GM18870 (cell line): ENCODE measurements around the gene GTF2I.
"Not testable (repeated sequence)": the region's sequence is repeated elsewhere in the genome, so short reads cannot be mapped to it uniquely, and the experiment has no call there.

Experiments used
- ATAC-seq: cut with Tn5 transposase; IDR thresholded peaks from one replicate; pipeline ENCODE4 v1.9.1; 2021; ENCODE audit warnings: moderate library complexity; ENCODE audit not compliant: unreplicated experiment

The GTF2I gene

GRCh38 chr7:74656441-74656836 is 1.1 kb upstream of the GTF2I start:
- ATAC-seq = no peak

GRCh38 chr7:74656837-74657691 is 454 bp upstream of the GTF2I start:
- ATAC-seq = peak; percentile 47

GRCh38 chr7:74658178-74659004 is 873 bp downstream of the GTF2I start:
- no peak for ATAC-seq

GRCh38 chr7:74660202-74660601 is 2.7 kb downstream of the GTF2I start:
- not testable (repeated sequence) for ATAC-seq

GRCh38 chr7:74661836-74662794 is 4.6 kb downstream of the GTF2I start:
- ATAC-seq = not testable (repeated sequence)

- ATAC-seq = no peak
Observed at GRCh38 chr7:74665296-74665938, 7.9 kb downstream of the GTF2I start.

GRCh38 chr7:74667013-74667412 is 9.5 kb downstream of the GTF2I start:
- ATAC-seq = not testable (repeated sequence)

- not testable (repeated sequence) for ATAC-seq
Observed at GRCh38 chr7:74667520-74667919, 10.0 kb downstream of the GTF2I start.

GRCh38 chr7:74671602-74672001 is 14.1 kb downstream of the GTF2I start:
- ATAC-seq = no peak

- no peak for ATAC-seq
Observed at GRCh38 chr7:74672343-74672915, 14.9 kb downstream of the GTF2I start.

- ATAC-seq = no peak
Observed at GRCh38 chr7:74674166-74674565, 16.6 kb downstream of the GTF2I start.

- no peak for ATAC-seq
Observed at GRCh38 chr7:74682829-74683228, 25.3 kb downstream of the GTF2I start.

GRCh38 chr7:74683799-74684198 is 26.3 kb downstream of the GTF2I start:
- ATAC-seq = no peak

- ATAC-seq = no peak
Observed at GRCh38 chr7:74684473-74684872, 27.0 kb downstream of the GTF2I start.

GRCh38 chr7:74684921-74685320 is 27.4 kb downstream of the GTF2I start:
- ATAC-seq = no peak

- no peak for ATAC-seq
Observed at GRCh38 chr7:74690474-74690873, 33.0 kb downstream of the GTF2I start.

- not testable (repeated sequence) for ATAC-seq
Observed at GRCh38 chr7:74704419-74704818, 46.9 kb downstream of the GTF2I start.

GRCh38 chr7:74707238-74707637 is 49.7 kb downstream of the GTF2I start:
- ATAC-seq = no peak

- no peak for ATAC-seq
Observed at GRCh38 chr7:74708569-74709275, 51.2 kb downstream of the GTF2I start.
